Fibroblast of lung (primary cell): Measurements from ENCODE around the gene ABCC8. TPM values are rescaled to one million over a fixed set of nuclear protein-coding genes. Genes with fewer than 3 reads are reported as not detected.

ENCODE experiments used
- DNase-seq, 2 donors: peaks; one replicate each; pipeline versions ENCODE4 v3.0.0 to v3.0.0-alpha.2; 2010; ENCODE audit warnings: low read depth in 2 of 2
- H2AFZ ChIP-seq: 2 replicates; pipeline ENCODE4 v1.5.1; 2012; ENCODE audit warnings: low read length, control low read depth, inconsistent platforms
- H3K27ac ChIP-seq: 2 replicates; pipeline ENCODE4 v1.5.1; 2011; ENCODE audit warnings: low read length, control low read depth; ENCODE audit not compliant: insufficient read depth
- H3K27me3 ChIP-seq: 2 replicates; pipeline ENCODE4 v1.5.1; 2011; ENCODE audit warnings: mild to moderate bottlenecking, low read length; ENCODE audit not compliant: control insufficient read depth, insufficient read depth
- H3K36me3 ChIP-seq: 2 replicates; pipeline ENCODE4 v1.5.1; 2011; ENCODE audit warnings: low read length; ENCODE audit not compliant: control insufficient read depth, insufficient read depth
- H3K4me1 ChIP-seq: 2 replicates; pipeline ENCODE4 v1.5.1; 2011; ENCODE audit warnings: low read length; ENCODE audit not compliant: control insufficient read depth, insufficient read depth; ENCODE audit errors: extremely low read depth
- H3K4me2 ChIP-seq: 2 replicates; pipeline ENCODE4 v1.5.1; 2011; ENCODE audit warnings: low read length, control low read depth; ENCODE audit not compliant: insufficient read depth; ENCODE audit errors: extremely low read depth
- H3K4me3 ChIP-seq, 4 experiments: fragments of 200-600 bp in 1 of 4; sonication (generic) in 1 of 4; replicated peaks in 1 of 4; 2 replicates each; pipeline ENCODE4 v1.5.1; 2011 to 2016; ENCODE audit warnings: low read length in 4 of 4, low read depth in 3 of 4, mild to moderate bottlenecking in 3 of 4, control low read depth in 2 of 4, inconsistent platforms in 1 of 4, mixed read lengths in 1 of 4; ENCODE audit not compliant: insufficient read depth in 1 of 4; ENCODE audit errors: control extremely low read depth in 1 of 4
- H3K79me2 ChIP-seq: 2 replicates; pipeline ENCODE4 v1.5.1; 2012; ENCODE audit warnings: mild to moderate bottlenecking, low read length, inconsistent platforms; ENCODE audit not compliant: control insufficient read depth, insufficient read depth
- H3K9ac ChIP-seq: 2 replicates; pipeline ENCODE4 v1.5.1; 2011; ENCODE audit warnings: mild to moderate bottlenecking, low read length, control low read depth; ENCODE audit not compliant: insufficient read depth
- H3K9me3 ChIP-seq: 2 replicates; pipeline ENCODE4 v1.5.1; 2012; ENCODE audit warnings: low read depth, low read length; ENCODE audit not compliant: control insufficient read depth, insufficient read depth
- H4K20me1 ChIP-seq: 2 replicates; pipeline ENCODE4 v1.5.1; 2011; ENCODE audit warnings: low read length; ENCODE audit not compliant: control insufficient read depth, insufficient read depth; ENCODE audit errors: extremely low read depth
- EZH2 ChIP-seq: IDR thresholded peaks from 2 replicates; pipeline ENCODE4 v1.5.1; 2012; ENCODE audit warnings: low read length, control low read depth, mild to moderate bottlenecking; ENCODE audit errors: missing control alignments
- polyA plus RNA-seq, 2 donors: library from polyadenylated mRNA; depleted of rRNA in 1 of 2; stranded (reverse) in 1 of 2; unstranded in 1 of 2; fragments of >200 nt; gene quantifications; 2 replicates each; pipeline ENCODE4 v1.2.1, GENCODE V29; 2011 to 2012; ENCODE audit warnings: missing spikeins in 1 of 2
- total RNA-seq: library from RNA; depleted of rRNA; stranded (reverse); fragments of >200 nt; gene quantifications from 2 replicates; pipeline ENCODE4 v1.2.1, GENCODE V29; 2014
- TF ChIP-seq, protein P1 (sequence below), 2 donors: IDR thresholded peaks in 1 of 2; conservative IDR thresholded peaks in 1 of 2; 1 replicate in 1 of 2; 2 replicates in 1 of 2; pipeline ENCODE4 v1.5.1; 2011 to 2012; ENCODE audit warnings: low read length in 2 of 2, control low read depth in 1 of 2, inconsistent platforms in 1 of 2, low read depth in 1 of 2, mild to moderate bottlenecking in 1 of 2

Gene ABCC8
- total and polyA plus RNA-seq, 2 donors (not counting 1 experiment from before 2014, with no cell fraction given): not detected

DNA sequence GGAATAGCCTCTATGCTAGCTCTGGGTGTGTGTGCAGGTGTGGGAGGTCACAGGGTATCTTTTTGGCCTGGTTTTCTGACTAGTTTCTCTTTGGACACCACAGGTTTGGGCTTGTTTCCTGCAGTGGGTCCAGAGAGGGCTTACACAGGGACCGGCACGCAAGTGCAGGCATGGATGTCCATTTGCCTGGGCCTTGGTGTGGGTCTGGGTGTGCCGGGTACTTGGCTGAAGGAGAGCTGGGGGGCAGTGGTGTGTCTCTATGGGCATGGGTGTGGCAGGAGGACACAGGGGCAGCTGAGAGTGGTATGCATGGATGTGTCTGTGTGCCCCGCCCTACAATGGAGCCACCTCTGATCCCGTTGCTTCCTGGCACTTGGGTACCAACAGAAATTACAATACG is 80.7 kb downstream of the ABCC8 start:
- no peak overlapping the region for H3K4me3 ChIP-seq
- no peaks in the 10 kb centered on the region for H3K9me3 ChIP-seq
- H2AFZ ChIP-seq: no peak overlapping the region
- H3K36me3 ChIP-seq: no peaks in the 10 kb centered on the region
- no peak overlapping the region for H3K27ac ChIP-seq
- DNase-seq: no peak
- TF ChIP-seq, protein P1, sequence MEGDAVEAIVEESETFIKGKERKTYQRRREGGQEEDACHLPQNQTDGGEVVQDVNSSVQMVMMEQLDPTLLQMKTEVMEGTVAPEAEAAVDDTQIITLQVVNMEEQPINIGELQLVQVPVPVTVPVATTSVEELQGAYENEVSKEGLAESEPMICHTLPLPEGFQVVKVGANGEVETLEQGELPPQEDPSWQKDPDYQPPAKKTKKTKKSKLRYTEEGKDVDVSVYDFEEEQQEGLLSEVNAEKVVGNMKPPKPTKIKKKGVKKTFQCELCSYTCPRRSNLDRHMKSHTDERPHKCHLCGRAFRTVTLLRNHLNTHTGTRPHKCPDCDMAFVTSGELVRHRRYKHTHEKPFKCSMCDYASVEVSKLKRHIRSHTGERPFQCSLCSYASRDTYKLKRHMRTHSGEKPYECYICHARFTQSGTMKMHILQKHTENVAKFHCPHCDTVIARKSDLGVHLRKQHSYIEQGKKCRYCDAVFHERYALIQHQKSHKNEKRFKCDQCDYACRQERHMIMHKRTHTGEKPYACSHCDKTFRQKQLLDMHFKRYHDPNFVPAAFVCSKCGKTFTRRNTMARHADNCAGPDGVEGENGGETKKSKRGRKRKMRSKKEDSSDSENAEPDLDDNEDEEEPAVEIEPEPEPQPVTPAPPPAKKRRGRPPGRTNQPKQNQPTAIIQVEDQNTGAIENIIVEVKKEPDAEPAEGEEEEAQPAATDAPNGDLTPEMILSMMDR (conservative IDR thresholded peaks at IDR 0.05 in 1 of 2, IDR thresholded peaks at IDR 0.05 in 1 of 2; ENCODE audit: low read depth in 1 of 2, low read length in 2 of 2): no peak
- no peak for TF ChIP-seq EZH2
- H3K4me1 ChIP-seq: no peaks in the 10 kb centered on the region
- no peak overlapping the region for H3K4me2 ChIP-seq
- H4K20me1 ChIP-seq: no peaks in the 10 kb centered on the region
- H3K9ac ChIP-seq: no peak overlapping the region
- H3K27me3 ChIP-seq: no peaks in the 10 kb centered on the region
- no peaks in the 10 kb centered on the region for H3K79me2 ChIP-seq

DNA sequence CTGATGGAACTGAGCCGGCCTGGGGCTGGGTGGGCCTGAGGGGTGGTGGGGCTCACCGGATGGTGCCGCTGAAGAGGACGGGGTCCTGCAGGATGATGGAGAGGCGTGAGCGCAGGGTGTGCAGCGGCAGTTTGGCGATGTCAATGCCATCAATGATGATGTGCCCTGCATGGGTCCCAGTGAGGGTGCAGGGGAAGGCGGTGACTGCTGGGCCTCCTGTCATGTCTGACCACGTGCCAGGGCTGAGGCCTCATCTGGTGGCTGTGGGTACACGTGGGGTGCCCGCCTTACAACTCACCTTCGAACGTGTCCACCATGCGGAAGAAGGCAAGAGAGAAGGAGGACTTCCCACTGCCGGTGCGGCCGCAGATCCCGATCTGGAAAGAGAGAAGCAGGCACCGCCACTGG is 81.1 kb downstream of the ABCC8 start:
- Histone ChIP-seq H3K4me1 (no peaks in the 10 kb centered on the region), H3K9ac (no peak overlapping the region), H3K4me3 (no peak overlapping the region), H2AFZ (no peak overlapping the region), H3K79me2 (no peaks in the 10 kb centered on the region), H3K27me3 (no peaks in the 10 kb centered on the region), H3K4me2 (no peak overlapping the region), H3K9me3 (no peaks in the 10 kb centered on the region), H4K20me1 (no peaks in the 10 kb centered on the region), H3K27ac (no peak overlapping the region), H3K36me3 (no peaks in the 10 kb centered on the region)
- no peak for DNase-seq
- TF ChIP-seq, protein P1 (conservative IDR thresholded peaks at IDR 0.05 in 1 of 2, IDR thresholded peaks at IDR 0.05 in 1 of 2; ENCODE audit: low read depth in 1 of 2, low read length in 2 of 2): no peak
- TF ChIP-seq EZH2: no peak

GRCh38 chr11:17394743-17395390 is 81.8 kb downstream of the ABCC8 start:
- H4K20me1 ChIP-seq: no peaks in the 10 kb centered on the region
- H3K9me3 ChIP-seq: no peaks in the 10 kb centered on the region
- no peak for DNase-seq
- H3K4me1 ChIP-seq: no peaks in the 10 kb centered on the region
- no peak overlapping the region for H2AFZ ChIP-seq
- H3K79me2 ChIP-seq: no peaks in the 10 kb centered on the region
- H3K27ac ChIP-seq: no peak overlapping the region
- H3K4me3 ChIP-seq: no peak overlapping the region
- no peaks in the 10 kb centered on the region for H3K36me3 ChIP-seq
- no peak overlapping the region for H3K9ac ChIP-seq
- no peak overlapping the region for H3K4me2 ChIP-seq
- H3K27me3 ChIP-seq: peaks cover 3% of the 10 kb centered on the region
- no peak for TF ChIP-seq EZH2
- TF ChIP-seq, protein P1 (conservative IDR thresholded peaks at IDR 0.05 in 1 of 2, IDR thresholded peaks at IDR 0.05 in 1 of 2; ENCODE audit: low read depth in 1 of 2, low read length in 2 of 2): no peak
